KMS-11 (cell line): ENCODE measurements around the gene CEACAM19.

Experiments used
- H2AFZ ChIP-seq: fragments of 200-600 bp; sonication (generic); 2 replicates; pipeline ENCODE4 v1.6.1; 2016; ENCODE audit warnings: antibody characterized with exemption, mixed run types, low read depth
- H3K27ac ChIP-seq: fragments of 200-600 bp; sonication (generic); 2 replicates; pipeline ENCODE4 v1.6.1; 2016; ENCODE audit warnings: mild to moderate bottlenecking, mixed run types
- H3K27me3 ChIP-seq: fragments of 200-600 bp; sonication (generic); 2 replicates; pipeline ENCODE4 v1.6.1; 2017; ENCODE audit warnings: mild to moderate bottlenecking, low read depth, mixed run types, moderate library complexity; ENCODE audit not compliant: insufficient read depth
- H3K36me3 ChIP-seq: fragments of 200-600 bp; sonication (generic); 2 replicates; pipeline ENCODE4 v1.6.1; 2017; ENCODE audit warnings: mild to moderate bottlenecking, mixed run types; ENCODE audit not compliant: insufficient read depth
- H3K4me1 ChIP-seq: fragments of 200-600 bp; sonication (generic); 2 replicates; pipeline ENCODE4 v1.6.1; 2016; ENCODE audit warnings: mild to moderate bottlenecking, low read depth, mixed run types; ENCODE audit not compliant: poor library complexity, severe bottlenecking
- H3K4me2 ChIP-seq: fragments of 200-600 bp; sonication (generic); 2 replicates; pipeline ENCODE4 v1.7.0; 2016; ENCODE audit warnings: mild to moderate bottlenecking, mixed run types
- H3K4me3 ChIP-seq: fragments of 200-600 bp; sonication (generic); IDR thresholded peaks from 2 replicates; pipeline ENCODE4 v1.6.1; 2017; ENCODE audit warnings: low read depth, low read length, mixed read lengths; ENCODE audit not compliant: insufficient read depth
- H3K79me2 ChIP-seq: fragments of 200-600 bp; sonication (generic); 2 replicates; pipeline ENCODE4 v1.6.1; 2016; ENCODE audit warnings: low read depth, mixed run types; ENCODE audit not compliant: insufficient read depth
- H3K9ac ChIP-seq: fragments of 200-600 bp; sonication (generic); 2 replicates; pipeline ENCODE4 v1.6.1; 2016; ENCODE audit warnings: mild to moderate bottlenecking, mixed run types
- H4K20me1 ChIP-seq: fragments of 200-600 bp; sonication (generic); 2 replicates; pipeline ENCODE4 v1.6.1; 2016; ENCODE audit warnings: mild to moderate bottlenecking, mixed run types; ENCODE audit not compliant: insufficient read depth
- TF ChIP-seq, protein P1 (sequence below): fragments of 200-600 bp; sonication (generic); conservative IDR thresholded peaks from 2 replicates; pipeline ENCODE4 v1.6.1; 2017; ENCODE audit warnings: low read depth, mild to moderate bottlenecking, antibody characterized with exemption, low read length, moderate library complexity, mixed read lengths

CEACAM19 gene

DNA sequence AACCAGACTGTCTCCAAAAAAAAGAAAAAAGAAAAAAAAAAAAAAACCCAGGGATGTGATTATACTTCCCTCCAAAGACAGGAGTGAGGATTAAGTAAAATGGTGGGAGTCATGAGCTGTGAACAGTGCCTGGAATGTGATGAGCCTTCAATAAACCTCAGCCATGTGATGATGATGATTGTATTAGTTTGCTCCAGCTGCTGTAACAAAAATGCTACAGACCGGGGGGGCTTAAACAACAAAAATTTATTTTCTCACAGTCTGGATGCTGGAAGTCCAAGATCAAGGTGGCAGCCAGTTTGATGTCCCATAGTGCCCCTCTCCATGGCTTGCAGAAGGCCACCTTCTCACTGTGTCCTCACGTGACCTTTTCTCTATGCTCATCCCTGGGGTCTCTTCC, 36.5 kb upstream of the CEACAM19 start:
- H3K27ac ChIP-seq, result no peak overlapping the region
- no peaks in the 10 kb centered on the region for H3K79me2 ChIP-seq
- H3K9ac ChIP-seq, result no peak overlapping the region
- no peak overlapping the region for H3K4me3 ChIP-seq
- no peaks in the 10 kb centered on the region for H3K36me3 ChIP-seq
- no peak overlapping the region for H3K4me2 ChIP-seq
- H4K20me1 ChIP-seq, result no peaks in the 10 kb centered on the region
- H3K27me3 ChIP-seq, result no peaks in the 10 kb centered on the region; the same call in 1 of the 2 replicates
- TF ChIP-seq, protein P1, sequence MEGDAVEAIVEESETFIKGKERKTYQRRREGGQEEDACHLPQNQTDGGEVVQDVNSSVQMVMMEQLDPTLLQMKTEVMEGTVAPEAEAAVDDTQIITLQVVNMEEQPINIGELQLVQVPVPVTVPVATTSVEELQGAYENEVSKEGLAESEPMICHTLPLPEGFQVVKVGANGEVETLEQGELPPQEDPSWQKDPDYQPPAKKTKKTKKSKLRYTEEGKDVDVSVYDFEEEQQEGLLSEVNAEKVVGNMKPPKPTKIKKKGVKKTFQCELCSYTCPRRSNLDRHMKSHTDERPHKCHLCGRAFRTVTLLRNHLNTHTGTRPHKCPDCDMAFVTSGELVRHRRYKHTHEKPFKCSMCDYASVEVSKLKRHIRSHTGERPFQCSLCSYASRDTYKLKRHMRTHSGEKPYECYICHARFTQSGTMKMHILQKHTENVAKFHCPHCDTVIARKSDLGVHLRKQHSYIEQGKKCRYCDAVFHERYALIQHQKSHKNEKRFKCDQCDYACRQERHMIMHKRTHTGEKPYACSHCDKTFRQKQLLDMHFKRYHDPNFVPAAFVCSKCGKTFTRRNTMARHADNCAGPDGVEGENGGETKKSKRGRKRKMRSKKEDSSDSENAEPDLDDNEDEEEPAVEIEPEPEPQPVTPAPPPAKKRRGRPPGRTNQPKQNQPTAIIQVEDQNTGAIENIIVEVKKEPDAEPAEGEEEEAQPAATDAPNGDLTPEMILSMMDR, result no peak
- H3K4me1 ChIP-seq, result no peaks in the 10 kb centered on the region
- H2AFZ ChIP-seq, result no peak overlapping the region

DNA sequence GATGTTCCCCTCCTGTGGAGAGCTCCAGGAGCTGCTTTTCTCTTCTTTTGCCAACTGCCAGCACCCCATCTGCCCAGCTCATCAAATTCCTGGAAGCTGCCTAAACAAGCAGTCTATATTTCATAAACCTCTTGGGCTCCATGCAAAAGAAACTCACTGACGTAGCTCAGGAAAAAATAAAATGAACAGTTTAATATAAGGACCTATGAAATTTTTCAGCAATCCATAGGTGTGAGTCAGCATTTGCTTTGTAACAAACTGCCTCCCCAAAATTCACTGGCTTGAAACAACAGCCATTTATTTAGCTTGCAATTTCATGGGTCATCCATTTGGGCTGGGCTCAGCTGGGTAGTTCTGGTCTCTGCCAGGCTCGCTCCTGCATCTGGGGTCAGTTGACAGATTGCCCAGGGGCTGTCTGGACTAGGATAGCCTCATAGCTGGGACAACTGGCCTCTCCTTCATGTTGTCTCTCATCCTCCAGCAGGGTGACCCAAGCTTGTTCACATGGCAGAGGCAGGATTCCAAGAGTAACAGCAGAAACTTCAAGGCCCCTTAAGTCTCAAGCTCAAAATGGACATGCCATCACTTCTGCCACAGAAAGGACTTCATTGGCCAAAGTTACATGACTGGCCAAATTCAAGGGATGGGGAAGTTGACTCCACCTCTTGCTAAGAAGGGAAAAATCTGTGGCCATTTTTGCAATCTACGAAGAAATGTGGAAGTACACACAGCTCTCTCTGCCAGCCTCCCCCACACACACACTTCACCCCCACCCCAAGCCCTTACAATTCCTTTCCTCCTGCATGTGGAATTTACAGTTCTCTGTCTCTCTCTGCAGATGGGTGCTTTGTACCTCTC, 35.5 kb upstream of the CEACAM19 start:
- Histone ChIP-seq H2AFZ (no peak overlapping the region), H3K27me3 (no peaks in the 10 kb centered on the region; the same call in 1 of the 2 replicates), H3K36me3 (no peaks in the 10 kb centered on the region), H3K79me2 (no peaks in the 10 kb centered on the region), H3K9ac (no peak overlapping the region), H3K4me1 (no peaks in the 10 kb centered on the region), H3K4me3 (no peak overlapping the region), H3K27ac (no peak overlapping the region), H3K4me2 (no peak overlapping the region), H4K20me1 (no peaks in the 10 kb centered on the region)
- TF ChIP-seq, protein P1, result no peak

DNA sequence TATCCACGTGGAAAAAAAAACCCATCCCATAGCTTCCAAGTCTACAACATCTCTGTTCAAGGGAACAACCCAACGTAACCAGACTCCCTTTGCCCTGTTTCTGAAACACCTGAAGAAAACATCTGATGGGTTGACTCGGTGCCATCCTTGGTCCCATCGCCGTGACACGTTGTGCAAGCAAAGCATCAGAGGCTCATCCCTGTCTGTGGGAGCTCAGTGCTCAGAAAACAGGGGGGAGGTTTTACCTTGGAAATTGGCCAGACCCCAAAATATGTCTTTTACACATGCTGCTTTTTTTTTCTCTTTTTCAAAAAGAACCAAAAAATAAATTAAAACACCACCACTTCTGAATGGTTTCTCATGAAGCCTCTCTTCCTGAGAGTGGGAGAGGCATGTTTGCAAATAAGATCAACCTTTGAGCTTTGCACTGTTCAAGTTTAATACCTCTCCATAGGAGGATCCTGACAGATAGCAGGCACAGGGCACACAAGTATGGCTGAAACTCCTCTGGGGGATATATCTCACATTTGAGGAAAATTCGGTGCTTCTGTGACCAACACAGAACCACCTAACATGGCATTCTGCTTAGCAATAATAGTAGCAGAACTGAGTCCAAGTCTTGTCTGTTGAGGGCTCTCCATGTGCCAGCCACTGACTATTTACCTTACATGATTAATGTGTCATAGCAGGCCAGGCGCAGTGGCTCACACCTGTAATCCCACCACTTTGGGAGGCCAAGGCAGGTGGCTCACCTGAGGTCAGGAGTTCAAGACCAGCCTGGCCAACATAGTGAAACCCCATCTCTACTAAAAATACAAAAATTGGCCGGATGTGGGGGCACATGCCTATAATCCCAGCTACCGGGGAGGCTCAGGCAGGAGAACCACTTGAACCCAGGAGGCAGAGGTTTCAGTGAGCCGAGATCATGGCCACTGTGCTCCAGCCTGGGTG, 34.6 kb upstream of the CEACAM19 start:
- Histone ChIP-seq H3K4me2 (no peak overlapping the region), H3K36me3 (no peaks in the 10 kb centered on the region), H3K9ac (no peak overlapping the region), H3K4me1 (no peaks in the 10 kb centered on the region), H2AFZ (no peak overlapping the region), H4K20me1 (no peaks in the 10 kb centered on the region), H3K79me2 (no peaks in the 10 kb centered on the region), H3K4me3 (no peak overlapping the region), H3K27me3 (no peaks in the 10 kb centered on the region; the same call in 1 of the 2 replicates), H3K27ac (no peak overlapping the region)
- TF ChIP-seq, protein P1, result no peak

DNA sequence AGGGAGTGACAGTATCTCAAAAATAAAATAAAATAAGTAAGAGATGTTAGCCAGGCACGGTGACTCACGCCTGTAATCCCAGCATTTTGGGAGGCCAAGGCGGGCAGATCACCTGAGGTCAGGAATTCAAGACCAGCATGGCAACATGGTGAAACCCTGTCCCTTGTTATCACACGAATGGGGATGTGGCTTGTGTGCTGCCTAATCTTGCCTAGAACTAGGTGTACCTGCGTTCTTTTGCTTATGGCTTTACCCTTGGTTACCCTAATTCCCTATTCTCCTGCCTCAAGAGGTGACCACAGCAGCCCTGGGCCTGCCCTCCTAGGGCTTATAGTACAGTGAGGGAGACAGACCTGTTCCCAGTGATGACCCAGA, 33.9 kb upstream of the CEACAM19 start:
- H3K27ac ChIP-seq, result no peak overlapping the region
- TF ChIP-seq, protein P1, result no peak
- no peak overlapping the region for H3K4me2 ChIP-seq
- H2AFZ ChIP-seq, result no peak overlapping the region
- H3K79me2 ChIP-seq, result no peaks in the 10 kb centered on the region
- no peak overlapping the region for H3K9ac ChIP-seq
- no peaks in the 10 kb centered on the region for H4K20me1 ChIP-seq
- no peaks in the 10 kb centered on the region for H3K4me1 ChIP-seq
- H3K27me3 ChIP-seq, result no peaks in the 10 kb centered on the region; the same call in 1 of the 2 replicates
- H3K4me3 ChIP-seq, result no peak overlapping the region
- no peaks in the 10 kb centered on the region for H3K36me3 ChIP-seq
